HG02943 (cell line): ENCODE results near the gene STXBP6.

ENCODE experiments used
- ATAC-seq: cut with Tn5 transposase; IDR thresholded peaks from one replicate; pipeline ENCODE4 v1.9.1; 2021; ENCODE audit warnings: mild to moderate bottlenecking, low read depth, moderate library complexity; ENCODE audit not compliant: unreplicated experiment

Gene STXBP6

GRCh38 chr14:24895243-24895583 is 154.7 kb downstream of the STXBP6 start:
- no peak for ATAC-seq

DNA sequence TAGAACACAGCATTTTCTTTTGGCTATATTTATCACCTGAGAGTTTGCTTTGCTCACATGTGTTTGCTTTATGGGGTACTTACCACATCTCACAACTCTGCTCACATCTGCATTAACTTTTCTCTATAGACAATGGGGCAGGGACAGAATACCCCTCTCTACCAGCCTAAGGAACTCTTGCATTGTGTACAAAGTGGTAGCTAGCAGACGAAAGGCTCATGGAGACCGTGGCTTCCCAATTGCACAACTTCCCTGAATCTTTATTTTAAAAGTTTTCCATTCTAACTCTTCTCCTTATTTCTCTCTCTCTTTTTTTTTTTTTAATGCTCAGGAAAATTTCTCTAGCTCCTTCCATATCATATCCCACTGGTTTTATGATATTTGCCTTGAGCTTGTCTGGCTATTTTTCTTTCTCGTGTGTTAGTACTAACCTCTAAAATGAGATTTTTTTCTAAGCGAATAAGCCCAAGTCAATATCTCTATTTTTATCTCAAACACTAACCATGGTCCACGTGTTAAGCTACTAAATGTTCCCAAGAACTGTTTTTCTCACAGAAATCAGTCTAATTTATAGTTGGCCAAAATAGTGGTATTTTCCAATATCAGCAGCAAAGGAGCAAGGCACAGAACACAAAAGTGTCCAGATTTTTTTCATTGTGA is 155.2 kb downstream of the STXBP6 start:
- ATAC-seq, result no peak

DNA sequence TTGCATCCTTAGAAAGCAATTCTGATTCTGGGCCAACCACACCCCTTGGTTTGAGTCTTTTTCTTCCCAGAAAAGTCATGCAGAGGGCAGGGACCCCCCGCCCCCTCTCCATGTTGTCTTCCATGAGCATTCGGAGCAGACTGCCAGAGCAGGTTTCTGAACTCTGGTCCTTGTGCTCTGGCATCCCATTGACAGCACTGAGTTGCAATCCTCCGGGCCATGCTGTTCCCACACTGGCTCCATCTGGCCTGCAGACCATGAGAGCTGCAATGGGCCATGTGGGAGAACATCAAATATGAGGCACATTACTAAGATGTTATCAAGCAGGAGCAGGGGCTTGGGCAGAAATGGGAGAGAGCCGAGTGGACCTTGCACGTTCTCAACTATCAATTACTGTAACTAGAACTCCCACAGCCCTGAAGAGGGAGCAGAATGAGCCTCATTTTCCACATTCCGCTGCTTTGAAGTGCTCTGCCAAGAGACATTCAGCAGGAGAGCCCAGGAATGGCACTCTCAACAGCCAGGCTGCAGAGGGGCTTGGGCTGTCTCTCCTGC is 157.4 kb downstream of the STXBP6 start:
- no peak for ATAC-seq

GRCh38 chr14:24891987-24892496 is 157.9 kb downstream of the STXBP6 start:
- no peak for ATAC-seq

DNA sequence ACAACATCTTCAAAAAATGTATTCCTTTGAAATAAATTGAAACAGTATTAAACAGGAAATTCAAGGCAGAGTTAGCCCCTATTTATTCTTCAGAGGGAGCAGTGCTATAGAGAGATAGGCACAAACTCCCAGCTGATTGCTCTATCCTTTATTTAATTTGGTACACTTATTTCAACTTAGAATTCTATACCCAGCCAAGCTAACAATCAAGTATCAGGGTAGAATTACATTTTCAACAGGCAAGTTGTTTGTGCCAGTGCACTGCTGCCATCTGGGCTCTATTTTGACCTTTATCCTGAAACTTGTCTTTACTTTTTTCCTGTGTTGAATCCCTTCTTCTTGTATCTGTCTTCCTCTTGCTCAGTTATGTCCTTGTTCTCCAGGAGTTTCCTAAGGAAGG is 159.2 kb downstream of the STXBP6 start:
- no peak for ATAC-seq

- no peak for ATAC-seq
Measured at GRCh38 chr14:24889843-24890242, 160.1 kb downstream of the STXBP6 start.

DNA sequence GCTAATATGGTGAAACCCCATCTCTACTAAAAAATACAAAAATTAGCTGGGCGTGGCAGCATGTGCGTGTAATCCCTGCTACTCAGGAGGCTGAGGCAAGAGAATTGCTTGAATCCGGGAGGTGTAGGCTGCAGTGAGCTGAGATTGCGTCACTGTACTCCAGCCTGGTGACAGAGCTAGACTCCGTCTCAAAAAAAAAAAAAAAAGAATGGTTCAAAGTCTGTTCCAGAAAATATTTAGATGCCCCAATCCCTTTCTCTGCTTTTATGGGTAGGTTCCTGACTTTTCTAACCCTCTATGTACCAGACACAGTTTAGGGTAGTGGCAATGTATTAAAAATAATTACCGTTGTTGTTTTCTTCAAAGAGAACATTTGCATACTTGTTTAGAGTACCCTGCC is 161.4 kb downstream of the STXBP6 start:
- ATAC-seq, result no peak

GRCh38 chr14:24887623-24888304 is 162.2 kb downstream of the STXBP6 start:
- no peak for ATAC-seq

DNA sequence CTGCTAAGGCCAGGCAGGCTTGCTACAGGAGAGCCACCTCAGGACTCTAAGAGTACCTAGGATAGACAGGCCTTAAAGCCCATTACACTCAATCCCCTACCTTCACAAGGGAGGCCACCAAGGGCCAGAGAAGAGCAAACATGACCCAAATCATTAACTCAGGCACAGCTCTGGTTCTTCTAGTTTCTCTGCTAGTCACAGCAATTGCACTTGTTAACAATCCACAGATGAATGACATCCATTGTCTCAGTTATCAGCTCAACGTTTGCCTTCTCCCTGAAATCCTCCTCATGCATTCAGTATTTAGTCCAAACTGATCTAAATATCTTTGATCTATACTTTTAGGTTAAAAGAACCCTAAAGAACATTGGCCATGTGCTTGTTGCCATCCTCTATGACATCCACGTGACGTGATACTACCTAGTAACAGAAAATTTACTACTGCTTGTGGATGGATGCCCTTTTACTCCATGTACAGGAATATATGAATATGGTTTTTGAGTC is 164.5 kb downstream of the STXBP6 start:
- ATAC-seq, result no peak

DNA sequence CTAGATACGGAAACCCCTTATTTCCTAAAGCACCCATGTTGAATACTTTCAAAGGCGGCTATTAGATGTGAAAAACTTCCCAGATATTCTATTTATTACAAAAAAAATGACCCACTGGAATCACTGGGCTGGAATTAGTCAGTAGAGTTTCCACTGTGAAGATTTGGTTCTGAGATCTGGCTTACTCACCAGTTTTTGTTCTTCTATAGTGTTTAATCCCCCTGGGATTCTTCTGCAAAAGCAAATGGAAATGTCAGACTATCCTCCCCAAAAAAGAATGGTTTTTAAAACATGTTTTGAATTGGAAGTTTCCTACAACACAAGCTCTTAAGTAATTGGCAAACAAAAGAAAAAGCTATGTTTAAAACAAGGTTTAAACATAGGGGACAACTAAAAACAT is 166.4 kb downstream of the STXBP6 start:
- ATAC-seq, result no peak

DNA sequence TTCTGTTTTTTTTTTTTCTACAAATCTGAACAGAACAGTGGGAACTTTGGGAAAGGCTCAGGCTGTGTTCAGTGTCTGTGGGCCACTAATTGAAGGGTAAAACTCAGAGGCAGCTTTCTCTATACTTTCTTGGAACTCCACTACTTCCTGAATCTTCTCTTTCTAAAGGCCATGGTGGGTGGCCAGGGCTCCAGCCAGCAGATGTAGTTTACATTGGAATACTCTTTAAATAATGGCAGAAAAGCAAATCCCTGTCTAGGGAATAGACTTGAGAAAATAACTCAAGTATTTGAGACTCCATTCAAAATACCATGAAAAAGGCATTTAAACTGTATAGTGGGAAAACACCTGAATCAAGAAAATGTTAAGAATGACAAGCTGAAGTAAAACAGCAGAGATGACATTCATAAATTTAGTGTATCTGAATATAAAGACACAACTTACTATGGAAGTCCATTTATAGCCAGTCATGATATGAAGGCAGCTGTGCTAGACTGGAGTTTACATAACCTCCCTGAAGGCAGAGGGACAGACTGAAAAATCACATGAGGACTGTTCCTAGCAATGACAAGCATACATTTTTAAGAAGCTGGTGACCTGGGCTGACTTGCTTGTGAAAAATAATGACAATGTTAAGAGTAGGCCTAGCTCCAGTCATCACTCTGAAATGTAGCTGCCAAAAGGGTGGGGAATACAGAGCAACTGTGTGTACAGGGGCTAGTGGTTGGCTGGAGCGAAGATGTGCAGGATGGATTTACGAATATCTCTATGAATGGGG is 168.6 kb downstream of the STXBP6 start:
- ATAC-seq, result no peak

DNA sequence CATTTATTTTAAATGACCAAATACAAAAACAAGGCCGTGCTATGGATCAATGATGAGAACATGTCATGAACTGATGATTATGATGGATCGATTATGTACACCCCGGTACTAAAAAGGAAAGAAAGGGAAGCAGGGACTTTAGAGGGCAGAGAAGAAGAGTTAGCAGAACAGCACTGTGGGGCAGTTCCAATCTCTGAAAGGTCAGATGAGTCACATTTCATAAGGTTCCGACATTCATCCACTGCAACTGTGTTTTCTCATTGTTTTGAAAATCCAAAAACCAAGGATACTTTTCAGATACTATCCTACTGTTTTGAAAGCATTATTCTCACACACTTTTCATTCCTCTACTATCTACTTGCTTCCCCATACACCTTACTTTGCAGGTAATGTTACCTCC is 169.3 kb downstream of the STXBP6 start:
- no peak for ATAC-seq

DNA sequence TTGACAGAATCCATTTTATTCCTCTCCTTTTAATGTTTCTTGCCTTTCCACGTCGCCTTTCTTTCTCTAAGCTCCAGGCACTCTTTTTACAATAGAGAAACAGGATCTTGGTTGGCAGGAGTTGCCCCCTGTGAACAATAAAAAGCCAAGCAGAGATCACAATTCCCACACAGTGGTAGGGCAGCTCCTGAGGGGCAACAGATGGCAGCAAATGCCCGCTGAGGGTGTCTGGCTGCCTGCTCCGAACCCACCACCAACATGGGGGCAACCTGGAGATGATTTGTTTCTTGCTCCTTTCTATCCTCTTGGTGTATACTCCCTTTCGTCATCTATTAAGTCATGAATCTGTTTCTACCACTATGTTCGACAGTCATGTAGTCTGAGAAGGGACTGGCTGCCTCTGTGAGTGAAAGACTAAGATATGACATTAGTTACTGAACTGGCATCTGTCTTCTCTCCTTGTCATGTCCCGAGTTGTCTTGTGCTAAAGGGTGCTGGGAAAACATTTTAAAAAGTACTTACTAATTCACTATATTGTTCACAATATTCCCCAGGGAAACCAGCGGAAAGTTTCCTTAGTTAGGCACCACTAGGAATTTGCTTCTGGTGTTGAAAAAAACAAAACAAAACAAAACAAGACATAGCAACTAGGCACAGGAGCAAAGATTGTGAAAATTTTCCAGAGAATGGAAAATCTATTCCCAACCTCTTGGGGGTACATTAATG is 170.1 kb downstream of the STXBP6 start:
- ATAC-seq, result no peak

DNA sequence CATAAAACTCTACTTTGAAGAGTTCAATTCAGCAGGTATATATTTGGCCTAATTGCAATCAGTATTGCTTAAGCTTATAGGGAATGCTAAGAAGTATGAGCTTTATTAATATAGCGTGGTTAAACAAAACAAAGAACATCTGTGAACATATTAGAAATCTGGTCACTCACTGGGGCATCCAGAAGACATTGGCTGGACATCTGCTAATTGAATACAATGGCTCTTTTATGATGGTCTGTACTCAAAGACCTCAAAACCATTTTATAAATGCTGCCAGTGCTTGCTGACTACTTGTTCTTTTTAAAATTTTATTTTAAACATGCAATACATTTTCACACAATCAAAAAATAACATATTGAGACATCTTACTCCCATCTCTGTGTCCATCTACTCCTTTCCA is 173.0 kb downstream of the STXBP6 start:
- no peak for ATAC-seq

DNA sequence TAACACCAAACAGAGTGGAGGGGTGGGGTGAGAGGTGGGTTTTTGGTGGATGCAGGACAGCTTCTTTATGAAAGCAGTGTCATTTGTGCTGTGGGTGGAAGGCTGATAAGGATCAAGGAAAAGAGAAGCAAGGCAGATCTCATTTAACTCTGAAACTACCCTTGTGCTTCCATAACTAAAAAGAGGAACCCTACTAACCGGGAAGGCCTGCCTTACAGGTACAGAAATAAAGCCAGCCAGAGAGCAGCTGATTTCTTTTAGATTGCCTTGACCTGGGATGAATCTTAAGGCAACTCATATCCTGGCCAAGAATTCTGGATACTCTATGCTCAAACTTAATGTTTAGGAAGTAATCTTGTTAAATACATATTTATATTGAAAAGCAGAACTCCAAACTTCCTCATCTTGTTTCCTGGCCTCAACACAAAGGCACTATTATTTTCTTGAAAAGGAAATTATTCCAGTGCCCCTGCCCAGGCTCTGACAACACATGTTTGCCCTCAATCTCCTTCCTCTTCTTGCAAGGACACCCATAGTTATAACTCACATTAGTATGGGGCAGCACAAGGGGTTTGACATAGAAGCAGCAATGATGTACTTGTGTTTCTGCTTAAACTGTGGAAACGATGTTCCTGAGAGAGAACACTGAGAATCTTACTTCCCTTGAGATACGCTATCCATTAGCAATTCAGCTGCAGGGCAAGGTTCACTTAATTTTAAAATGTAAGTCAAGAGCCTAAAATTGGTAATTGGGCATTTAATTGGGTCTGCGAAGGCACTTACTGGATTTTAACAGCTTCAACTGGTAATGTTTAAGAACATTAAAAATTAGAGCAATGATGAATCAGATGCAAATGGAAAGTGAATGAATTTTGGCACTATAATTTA is 173.7 kb downstream of the STXBP6 start:
- ATAC-seq, result no peak

- no peak for ATAC-seq
Measured at GRCh38 chr14:24875203-24875838, 174.6 kb downstream of the STXBP6 start.

DNA sequence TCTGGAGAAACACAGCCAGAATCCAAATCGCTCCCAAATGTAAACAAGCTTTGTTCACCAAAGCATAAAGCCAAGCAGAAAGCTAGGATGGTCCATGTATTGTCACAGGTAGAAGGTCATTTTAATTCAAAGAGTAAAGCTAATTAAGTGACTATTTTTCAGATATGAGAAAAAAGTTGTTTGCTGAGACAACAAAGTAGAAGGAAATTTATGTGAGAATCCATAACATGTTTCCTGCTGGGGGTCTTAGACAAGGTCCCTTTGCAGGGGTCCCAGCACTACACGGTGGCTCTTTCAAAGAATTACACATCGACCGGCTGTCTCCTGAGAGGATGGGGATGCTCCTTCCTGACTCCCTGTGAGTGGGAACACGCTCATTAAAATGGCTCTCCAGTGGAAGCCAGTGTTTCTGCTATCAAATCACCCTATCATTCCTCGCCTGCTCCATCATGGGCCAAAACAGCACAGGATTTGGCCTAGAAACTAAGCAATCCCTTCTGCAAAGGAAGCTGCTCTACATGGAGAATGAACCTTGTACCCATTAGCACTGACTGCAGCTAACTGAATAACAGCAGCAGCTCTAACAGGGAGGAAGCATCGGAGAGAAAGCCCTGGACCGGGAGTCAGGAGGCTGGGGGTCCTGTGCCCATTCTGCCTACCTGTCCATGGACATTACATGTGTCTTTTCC is 175.3 kb downstream of the STXBP6 start:
- no peak for ATAC-seq

DNA sequence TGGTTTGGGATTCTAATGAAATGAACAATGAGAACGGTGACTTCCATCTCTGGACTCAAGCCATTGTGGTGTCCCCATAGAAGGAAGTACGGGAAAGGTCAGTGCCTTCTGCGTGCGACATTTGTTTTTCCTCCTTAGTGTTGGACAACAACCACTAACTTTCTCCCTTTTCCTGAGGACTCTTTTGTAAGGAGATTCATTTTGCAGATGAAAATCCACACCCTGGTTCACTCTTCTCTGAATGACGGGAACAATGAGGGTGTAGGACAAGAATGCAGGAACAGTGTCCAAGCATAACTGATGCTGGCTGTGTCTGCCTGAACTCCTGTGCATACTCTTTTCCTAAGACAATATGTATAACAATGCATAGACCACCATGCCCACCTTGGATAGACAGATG is 176.4 kb downstream of the STXBP6 start:
- no peak for ATAC-seq
